ENCODE measurements around the gene MPHOSPH6. TPM values are rescaled to one million over a fixed set of nuclear protein-coding genes. Genes with fewer than 3 reads are reported as not detected.

MPHOSPH6 gene
- total and polyA plus RNA-seq, 2 donors from 2014 or later, result 22.7 to 28.2 TPM

- H3K36me3 ChIP-seq (ENCODE audit: control insufficient read depth in 2 of 3, insufficient read depth in 3 of 3, low read length in 3 of 3), result no peaks in the 10 kb centered on the region
- no peak overlapping the region for H3K27ac ChIP-seq (ENCODE audit: low read depth in 2 of 2, low read length in 2 of 2)
- no peak for TF ChIP-seq CTCF (IDR thresholded peaks at IDR 0.05; ENCODE audit: borderline replicate concordance, extremely low read depth, insufficient read depth)
- FAIRE-seq (no peak), DNase-seq (no peak)
- intact Hi-C loops (cut with DNase I), result no loop called here
- H3K4me3 ChIP-seq (ENCODE audit: low read length in 3 of 3), result no peak overlapping the region
- H3K9ac ChIP-seq (ENCODE audit: low read length in 3 of 3), result no peak overlapping the region
- no peaks in the 10 kb centered on the region for H3K27me3 ChIP-seq (ENCODE audit: control insufficient read depth, insufficient read depth, low read length)
- H3K4me1 ChIP-seq (ENCODE audit: control insufficient read depth in 2 of 3, insufficient read depth in 2 of 3, low read depth in 1 of 3, low read length in 3 of 3), result peaks cover 0 to 1% (median 0%) of the 10 kb centered on the region in 3 donors
- no peaks in the 10 kb centered on the region for H3K9me3 ChIP-seq (ENCODE audit: control insufficient read depth in 2 of 3, insufficient read depth in 1 of 3, low read length in 3 of 3)
Measured at GRCh38 chr16:82197540-82198240, 27.7 kb upstream of the MPHOSPH6 start.

GRCh38 chr16:82195917-82196494 is 26.0 kb upstream of the MPHOSPH6 start:
- FAIRE-seq, result no peak
- Histone ChIP-seq H3K27ac (ENCODE audit: low read depth in 2 of 2, low read length in 2 of 2) (no peak overlapping the region), H3K9ac (ENCODE audit: low read length in 3 of 3) (no peak overlapping the region)

GRCh38 chr16:82194086-82194485 is 24.1 kb upstream of the MPHOSPH6 start:
- H3K27ac ChIP-seq (ENCODE audit: low read depth in 2 of 2, low read length in 2 of 2), result no peak overlapping the region
- intact Hi-C loops (cut with DNase I), result no loop called here
- no peak overlapping the region for H3K4me3 ChIP-seq (ENCODE audit: low read length in 3 of 3)
- no peak for FAIRE-seq
- no peaks in the 10 kb centered on the region for H3K4me1 ChIP-seq (ENCODE audit: control insufficient read depth in 2 of 3, insufficient read depth in 2 of 3, low read depth in 1 of 3, low read length in 3 of 3)
- no peaks in the 10 kb centered on the region for H3K9me3 ChIP-seq (ENCODE audit: control insufficient read depth in 2 of 3, insufficient read depth in 1 of 3, low read length in 3 of 3)
- no peaks in the 10 kb centered on the region for H3K27me3 ChIP-seq (ENCODE audit: control insufficient read depth, insufficient read depth, low read length)
- H3K36me3 ChIP-seq (ENCODE audit: control insufficient read depth in 2 of 3, insufficient read depth in 3 of 3, low read length in 3 of 3), result no peaks in the 10 kb centered on the region
- TF ChIP-seq CTCF (IDR thresholded peaks at IDR 0.05; ENCODE audit: borderline replicate concordance, extremely low read depth, insufficient read depth), result no peak
- H3K9ac ChIP-seq (ENCODE audit: low read length in 3 of 3), result no peak overlapping the region
- no peak for DNase-seq

More at GRCh38 chr16:82195917-82196494, 26.0 kb upstream of the MPHOSPH6 start:
- no peaks in the 10 kb centered on the region for H3K27me3 ChIP-seq (ENCODE audit: control insufficient read depth, insufficient read depth, low read length)
- TF ChIP-seq CTCF (IDR thresholded peaks at IDR 0.05; ENCODE audit: borderline replicate concordance, extremely low read depth, insufficient read depth), result no peak
- H3K9me3 ChIP-seq (ENCODE audit: control insufficient read depth in 2 of 3, insufficient read depth in 1 of 3, low read length in 3 of 3), result no peaks in the 10 kb centered on the region
- H3K4me3 ChIP-seq (ENCODE audit: low read length in 3 of 3), result no peak overlapping the region
- no peak for DNase-seq
- H3K36me3 ChIP-seq (ENCODE audit: control insufficient read depth in 2 of 3, insufficient read depth in 3 of 3, low read length in 3 of 3), result no peaks in the 10 kb centered on the region
- no peaks in the 10 kb centered on the region for H3K4me1 ChIP-seq (ENCODE audit: control insufficient read depth in 2 of 3, insufficient read depth in 2 of 3, low read depth in 1 of 3, low read length in 3 of 3)
- intact Hi-C loops (cut with DNase I), result no loop called here

Data from kidney (tissue), 14 donors.